Stimulated activated CD4-positive, alpha-beta T cell treated with anti-CD3 and anti-CD28 coated beads, Interleukin-2, amount 100 ng/mL, for 4 hours (primary cell): ENCODE data around the gene CREB3L1.
"Not testable (repeated sequence)": the region's sequence is repeated elsewhere in the genome, so short reads cannot be mapped to it uniquely, and the experiment has no call there.

ENCODE experiments used
- DNase-seq: peaks from one replicate; pipeline ENCODE4 v3.0.0-alpha.2; 2020; ENCODE audit warnings: low read depth

CREB3L1 gene

DNA sequence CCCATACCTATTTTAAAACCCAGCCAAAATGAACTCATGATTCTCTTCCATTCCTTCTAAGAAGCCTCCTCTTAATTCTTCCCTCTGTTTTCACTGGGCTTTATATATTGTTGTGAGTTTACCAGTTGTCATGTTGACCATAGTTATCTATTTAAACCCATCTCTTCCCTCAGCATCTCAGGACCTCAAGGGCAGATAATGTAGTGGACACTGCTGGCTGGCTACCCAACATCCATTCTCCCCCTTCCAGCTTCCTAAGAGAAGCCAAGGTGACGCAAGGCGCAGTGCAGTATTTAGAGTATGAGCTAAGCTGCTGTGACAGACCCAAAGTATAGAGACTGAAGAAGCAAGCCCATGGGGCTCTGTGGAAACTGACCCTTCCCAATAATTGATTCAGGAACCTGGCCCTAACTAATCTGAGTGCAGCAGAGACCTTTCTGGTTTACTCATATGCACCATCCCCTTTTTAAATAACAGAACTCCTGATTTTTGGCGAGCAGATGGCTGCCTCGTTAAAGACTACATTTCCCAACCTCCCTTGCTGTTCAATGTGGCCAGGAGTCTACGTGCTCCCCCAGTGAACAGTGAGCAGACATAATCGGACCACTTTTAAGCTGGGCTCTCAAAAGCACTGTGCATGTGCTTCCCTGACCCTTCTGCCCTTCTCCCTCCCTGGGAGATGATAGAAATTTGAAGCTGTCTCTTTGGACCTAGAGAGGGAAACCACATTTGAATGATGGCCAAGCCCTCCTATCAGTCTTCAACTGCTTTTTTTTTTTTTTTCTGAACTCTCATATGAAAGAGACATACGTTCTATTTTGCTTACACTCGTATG, 28.1 kb upstream of the CREB3L1 start:
- DNase-seq, result no peak

GRCh38 chr11:46249938-46250744, 27.3 kb upstream of the CREB3L1 start:
- no peak for DNase-seq

DNA sequence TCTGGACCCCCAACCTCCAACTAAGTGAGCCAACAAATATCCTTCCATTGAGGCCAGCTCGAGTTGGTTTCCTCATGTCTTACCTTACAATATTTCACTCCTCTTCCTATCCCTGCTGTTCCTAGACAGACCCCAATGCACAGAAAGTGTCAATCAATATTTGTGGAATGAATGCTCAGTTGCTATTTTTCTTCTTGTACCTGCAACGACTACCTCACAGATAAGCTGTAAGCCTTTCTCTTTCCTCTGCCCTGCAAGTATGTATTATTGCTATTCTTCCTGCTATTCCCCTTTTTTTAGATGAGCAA, 26.8 kb upstream of the CREB3L1 start:
- no peak for DNase-seq

DNA sequence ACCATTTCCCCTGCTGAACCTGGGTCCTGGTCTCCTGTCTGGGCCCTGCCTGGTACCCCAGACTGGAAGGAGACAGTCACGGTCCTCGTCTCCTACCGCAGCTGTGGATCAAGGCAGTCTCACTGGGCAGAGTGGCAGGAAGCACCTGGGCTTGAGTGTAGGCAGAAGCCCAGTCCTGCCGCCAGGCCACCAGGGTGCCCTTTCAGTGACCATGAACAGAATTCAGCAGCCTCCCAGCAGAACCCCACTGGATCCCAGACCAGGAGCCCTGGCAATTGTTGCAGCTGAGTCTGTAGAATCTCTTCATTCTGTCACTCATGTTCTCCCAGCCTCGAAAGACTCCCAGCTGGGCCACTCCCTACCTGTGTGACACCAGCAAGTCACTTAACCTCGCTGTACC, 25.5 kb upstream of the CREB3L1 start:
- no peak for DNase-seq

GRCh38 chr11:46252373-46252914, 25.0 kb upstream of the CREB3L1 start:
- DNase-seq, result no peak

DNA sequence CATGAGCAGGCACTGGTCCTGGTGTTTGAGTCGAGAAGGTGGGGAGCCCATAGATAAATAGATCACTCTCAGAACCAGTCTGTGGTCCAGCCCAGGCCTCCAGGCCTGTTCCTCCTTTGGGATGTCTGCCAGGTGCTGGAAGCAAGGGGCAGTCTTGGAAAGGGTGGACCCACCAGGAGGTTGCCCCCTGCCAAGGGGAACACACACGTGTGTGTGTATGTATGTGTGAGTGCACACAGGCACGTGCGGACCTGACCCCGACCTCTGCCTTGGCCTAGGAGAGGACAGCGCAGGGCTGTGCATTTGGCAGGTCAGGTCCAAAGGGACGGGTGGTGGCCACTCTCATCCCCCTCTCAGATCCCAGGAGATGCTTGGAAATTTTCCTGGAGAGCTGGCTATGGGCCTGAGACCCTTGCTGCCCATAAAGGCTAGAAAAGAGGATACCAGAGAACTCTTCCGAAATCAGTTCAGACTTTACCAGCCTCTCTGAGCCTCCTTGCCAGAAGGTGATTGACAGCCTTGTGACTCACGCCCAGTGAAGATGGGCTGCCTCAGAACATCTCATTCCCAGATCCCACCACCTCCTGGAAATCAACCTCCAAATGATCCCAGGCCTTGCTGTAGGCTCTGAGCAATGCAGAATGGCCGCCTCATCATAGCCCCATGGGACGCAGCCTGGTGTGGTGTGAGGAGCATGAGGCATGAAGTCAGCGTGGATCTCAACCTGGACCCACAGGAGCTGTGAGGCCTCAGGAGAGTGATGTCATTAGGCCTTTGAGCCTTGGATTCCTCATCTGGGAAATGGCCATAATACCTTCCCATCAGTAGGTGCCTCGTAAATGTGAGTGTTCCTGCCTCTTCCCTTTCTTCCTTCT, 24.0 kb upstream of the CREB3L1 start:
- no peak for DNase-seq

GRCh38 chr11:46254133-46254491, 23.4 kb upstream of the CREB3L1 start:
- DNase-seq, result no peak

DNA sequence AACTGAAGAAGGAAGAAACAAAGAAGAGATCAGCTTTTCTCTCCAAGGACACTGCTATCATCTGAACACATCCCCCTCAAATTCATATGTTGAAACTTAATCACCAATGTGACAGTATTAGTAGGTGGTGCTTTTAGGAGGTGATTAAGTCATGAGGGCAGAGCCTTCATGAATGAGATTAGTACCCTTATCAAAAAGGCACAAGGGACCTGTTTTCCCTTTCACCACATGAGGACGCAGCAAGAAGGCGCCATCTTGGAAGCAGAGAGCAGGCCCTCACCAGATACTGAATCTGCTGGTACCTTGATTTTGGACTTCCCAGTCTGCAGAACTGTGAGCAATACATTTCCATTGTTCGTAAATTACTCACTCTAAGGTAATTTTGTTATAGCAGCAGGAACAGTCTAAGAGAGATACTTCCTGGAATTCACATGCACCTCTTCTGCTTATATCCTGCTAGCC, 20.9 kb upstream of the CREB3L1 start:
- no peak for DNase-seq

- DNase-seq, result not testable (repeated sequence)
These were observed 18.1 kb upstream of the CREB3L1 start for GRCh38 chr11:46259347-46259746.

DNA sequence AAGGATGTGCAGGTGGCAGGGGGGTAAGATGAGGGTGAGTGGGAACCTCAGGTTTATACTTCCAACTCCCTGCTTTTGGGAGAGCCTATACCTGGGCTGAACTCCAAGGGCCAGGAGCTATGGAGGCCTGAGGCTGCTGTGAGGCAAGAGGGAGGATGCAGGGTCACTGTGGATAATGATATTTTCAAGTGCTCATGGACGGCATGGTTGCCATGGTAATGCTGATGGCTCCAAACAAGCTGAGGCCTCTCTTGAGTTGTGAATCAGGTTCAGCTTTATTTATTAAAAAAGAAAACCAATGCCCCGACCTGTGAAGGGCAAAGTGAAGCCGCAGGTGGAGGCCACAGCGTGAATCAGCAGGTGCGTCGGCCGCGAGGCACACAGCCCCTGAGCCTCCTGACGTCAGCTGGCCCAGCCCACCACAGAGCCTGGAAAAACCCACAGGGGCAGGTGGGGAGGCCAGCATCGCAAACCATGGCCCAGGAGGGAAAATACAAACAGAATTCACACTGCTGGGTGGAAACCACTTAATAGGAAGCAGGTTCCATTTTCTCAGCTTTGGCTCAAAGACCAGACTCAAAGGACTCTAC, 17.4 kb upstream of the CREB3L1 start:
- DNase-seq, result no peak

DNA sequence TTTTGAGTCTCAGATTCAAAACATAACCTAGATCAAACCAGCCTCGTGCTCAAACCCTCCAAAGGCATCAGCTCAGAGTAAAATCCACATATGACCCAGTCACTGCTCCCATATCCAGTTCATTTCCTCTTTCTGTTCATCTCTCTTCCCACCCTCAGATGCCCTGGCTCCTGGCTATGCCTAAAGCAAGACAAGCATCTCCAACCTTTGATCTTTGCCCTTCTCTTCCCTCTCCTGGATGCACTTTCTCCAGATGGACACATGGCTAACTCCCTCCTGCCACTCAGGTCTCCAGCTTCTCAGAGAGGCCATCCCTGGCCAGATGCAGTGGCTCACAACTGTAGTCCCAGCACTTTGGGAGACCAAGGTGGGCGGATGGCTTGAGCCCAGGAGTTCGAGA, 14.3 kb upstream of the CREB3L1 start:
- DNase-seq, result no peak

DNA sequence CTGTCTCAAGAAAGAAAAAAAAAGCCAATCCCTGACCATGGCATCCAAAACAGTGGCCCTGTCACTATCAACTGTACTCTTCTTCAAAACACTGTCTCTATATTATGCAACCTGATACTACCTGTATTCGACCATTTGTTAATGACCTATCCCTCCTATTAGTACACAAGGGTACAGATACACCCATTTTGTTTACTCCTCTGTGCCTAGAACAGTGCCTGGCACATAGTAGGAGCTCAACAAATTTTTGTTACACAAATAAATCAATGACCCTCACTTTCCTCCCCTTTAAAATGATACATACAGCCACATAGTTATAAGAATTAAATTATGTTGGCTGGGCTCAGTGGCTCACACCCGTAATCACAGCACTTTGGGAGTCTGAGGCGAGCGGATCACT, 13.4 kb upstream of the CREB3L1 start:
- no peak for DNase-seq

DNA sequence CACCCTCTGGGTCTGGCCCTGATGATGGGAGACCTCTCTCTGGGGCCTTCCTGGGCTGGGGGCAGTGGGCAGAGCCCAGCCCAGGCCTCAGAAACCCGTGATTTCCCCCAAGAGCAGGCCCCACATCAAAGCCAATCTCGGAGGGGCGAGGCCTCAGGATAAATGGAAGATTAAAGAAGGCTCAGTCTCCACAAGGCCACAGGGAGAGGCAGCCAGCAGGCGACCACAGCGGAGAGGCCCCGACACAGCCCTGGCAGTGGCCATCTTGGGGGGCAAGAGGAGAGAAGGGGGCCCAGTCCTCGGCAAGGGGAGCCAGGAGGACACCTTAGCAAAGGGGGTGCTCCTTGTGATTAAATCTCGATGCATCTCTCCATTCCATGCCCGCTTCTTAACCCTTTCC, 12.5 kb upstream of the CREB3L1 start:
- no peak for DNase-seq

DNA sequence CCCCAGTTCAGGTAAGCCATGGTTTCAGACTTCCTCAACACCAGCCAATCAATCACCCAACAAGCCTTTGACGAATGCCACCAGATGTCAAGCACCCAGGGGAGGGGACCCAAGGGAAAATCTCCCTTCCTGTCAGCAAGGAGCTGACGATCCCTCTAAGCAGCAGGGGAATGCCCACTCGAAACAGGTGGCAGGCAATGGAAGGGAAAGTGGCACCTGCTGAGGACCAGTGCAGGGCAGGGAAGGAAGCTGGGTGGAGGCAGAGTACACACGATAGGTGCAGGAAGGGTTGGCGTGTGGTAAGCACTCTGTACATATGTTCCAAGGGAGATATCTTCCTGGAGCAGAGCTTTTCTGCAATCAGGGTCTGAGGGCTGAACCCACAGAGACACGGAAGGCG, 11.7 kb upstream of the CREB3L1 start:
- no peak for DNase-seq

GRCh38 chr11:46267930-46268329, 9.5 kb upstream of the CREB3L1 start:
- DNase-seq, result no peak

GRCh38 chr11:46270684-46271083, 6.8 kb upstream of the CREB3L1 start:
- DNase-seq, result no peak

DNA sequence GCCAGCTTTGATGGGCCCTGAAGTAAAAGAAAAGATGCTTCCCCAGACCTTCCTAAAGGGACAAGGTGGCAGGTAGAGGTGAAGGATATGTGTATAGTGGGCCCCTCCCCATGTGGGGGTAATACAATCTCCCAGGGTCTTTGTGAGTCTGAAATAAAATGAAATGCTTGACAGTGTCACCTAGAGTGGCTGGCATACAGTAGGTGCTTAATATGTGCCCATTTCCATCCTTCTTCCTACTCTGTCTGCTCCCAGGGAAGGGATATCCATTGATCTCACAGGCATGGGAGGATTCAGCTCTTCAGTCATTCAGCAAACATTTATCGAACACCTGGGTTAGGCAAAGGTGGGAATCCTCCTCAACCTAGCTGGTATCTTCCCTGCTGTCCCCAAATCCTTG, 6.1 kb upstream of the CREB3L1 start:
- no peak for DNase-seq

DNA sequence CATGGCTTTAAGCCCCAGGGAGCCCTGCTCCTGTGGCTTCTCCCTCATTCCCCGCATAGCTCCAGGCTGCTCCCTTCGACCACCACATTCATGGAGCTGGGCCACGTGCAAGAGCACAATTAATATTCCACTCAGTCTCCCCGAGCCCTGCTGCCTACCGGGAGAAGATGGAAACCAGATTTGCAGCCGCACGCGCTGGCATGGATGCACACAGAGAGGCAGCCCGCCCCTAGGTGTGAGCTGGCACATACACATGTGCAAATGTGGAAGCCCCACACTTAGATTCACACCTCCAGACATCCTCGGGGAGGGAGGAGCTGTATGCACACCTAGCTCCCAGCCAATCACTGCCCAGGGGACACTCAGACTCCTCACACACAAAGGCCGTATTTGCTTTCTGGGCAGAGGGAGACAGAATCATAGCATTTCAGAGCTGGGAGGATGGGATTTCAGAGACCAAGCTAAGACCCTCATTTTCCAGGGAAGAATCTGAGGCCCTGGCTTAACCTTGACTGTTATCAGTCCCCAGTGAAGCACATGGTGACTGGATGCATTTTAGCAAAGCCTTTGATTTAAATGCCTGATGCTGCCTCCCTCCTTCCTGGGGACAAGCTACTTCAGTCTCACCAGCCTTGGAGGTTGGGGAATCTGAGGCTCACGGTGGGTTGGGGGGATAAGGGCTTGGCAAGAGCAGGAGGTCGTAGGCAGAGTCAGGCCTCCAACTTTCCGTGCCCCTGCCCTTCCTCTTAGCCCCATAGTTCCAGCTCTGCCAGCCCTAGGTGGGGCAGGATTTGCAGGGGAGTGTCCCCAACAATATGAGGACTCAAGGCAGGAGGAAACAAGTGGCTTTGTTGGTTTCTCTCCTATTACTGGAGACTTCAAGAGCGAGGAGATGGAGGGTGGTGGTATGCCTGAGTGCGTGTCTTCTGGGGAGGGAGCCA, 5.3 kb upstream of the CREB3L1 start:
- no peak for DNase-seq

DNA sequence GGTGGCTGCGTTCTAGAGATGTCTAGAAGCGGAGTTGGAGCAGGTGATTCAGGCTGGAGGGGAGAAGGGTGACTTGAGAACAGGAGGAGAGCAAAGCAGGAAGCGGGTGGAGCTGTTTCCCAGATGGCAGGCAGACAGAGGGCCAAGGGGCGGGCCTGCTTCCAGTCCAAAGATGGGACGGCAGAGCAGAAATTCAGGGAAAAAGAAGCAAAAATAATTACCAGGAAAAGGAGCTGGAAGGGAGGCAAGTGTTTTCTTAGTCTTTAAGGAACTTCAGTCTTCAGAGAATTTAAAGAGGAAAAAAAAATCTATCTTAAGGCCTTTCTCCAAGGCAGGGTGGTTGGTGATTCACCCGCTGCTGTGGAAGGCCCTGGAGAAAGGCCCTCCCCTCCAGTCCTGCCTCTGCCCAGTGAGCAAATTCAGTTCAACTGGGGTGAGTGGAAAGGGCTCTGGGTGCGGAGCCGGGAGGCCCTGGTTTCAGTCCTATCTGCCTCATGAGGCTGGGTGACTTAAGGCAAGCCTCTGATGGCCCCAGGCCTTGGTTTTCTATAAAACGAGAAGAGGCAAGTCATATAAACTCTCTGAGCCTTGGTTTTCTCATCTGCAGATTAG, 4.5 kb upstream of the CREB3L1 start:
- no peak for DNase-seq

DNA sequence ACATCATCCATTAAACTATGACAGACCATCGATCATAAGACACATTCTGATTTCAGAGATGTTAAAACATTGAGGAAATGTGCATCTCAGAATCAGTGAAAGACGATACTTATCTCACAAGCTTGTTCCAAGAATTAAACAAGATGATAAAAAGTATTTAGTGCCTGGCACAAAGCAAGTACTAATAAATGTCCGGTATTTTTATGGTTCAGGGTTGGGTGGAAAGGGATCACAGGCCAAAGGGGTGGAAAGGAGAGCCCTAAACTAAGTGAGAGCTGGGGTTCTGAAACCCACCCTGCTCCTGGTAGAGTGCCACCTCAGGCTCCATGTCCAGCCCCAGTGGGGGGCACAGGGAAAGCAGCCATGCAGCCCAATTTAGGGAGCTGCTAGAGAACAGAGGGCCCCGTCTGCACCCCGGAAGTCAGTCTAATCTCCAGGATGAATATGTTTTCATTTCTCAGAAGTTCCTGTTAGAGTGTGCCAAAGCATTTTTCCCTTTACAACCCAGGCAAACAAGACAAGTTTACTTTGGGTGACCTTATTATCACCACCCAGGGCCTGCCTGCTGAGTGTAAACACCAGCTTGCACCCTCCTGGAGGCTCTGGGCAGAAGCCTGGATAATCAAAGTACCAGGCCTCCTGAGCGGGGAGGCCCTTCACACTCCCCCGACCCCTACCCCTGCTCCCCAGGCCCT, 3.8 kb upstream of the CREB3L1 start:
- no peak for DNase-seq
